Astrocyte (in vitro differentiated cells and primary cell): ENCODE results near the gene HTR7.

ENCODE experiments used
- EZH2 ChIP-seq: IDR thresholded peaks from 2 replicates; pipeline ENCODE4 v1.6.1; 2012; ENCODE audit warnings: mild to moderate bottlenecking, low read length, inconsistent platforms; ENCODE audit not compliant: insufficient read depth
- TF ChIP-seq, protein P1 (sequence below): IDR thresholded peaks from 2 replicates; pipeline ENCODE4 v1.5.1; 2011; ENCODE audit warnings: low read depth, mild to moderate bottlenecking, inconsistent platforms, low read length, moderate library complexity; ENCODE audit not compliant: insufficient read depth

DNA sequence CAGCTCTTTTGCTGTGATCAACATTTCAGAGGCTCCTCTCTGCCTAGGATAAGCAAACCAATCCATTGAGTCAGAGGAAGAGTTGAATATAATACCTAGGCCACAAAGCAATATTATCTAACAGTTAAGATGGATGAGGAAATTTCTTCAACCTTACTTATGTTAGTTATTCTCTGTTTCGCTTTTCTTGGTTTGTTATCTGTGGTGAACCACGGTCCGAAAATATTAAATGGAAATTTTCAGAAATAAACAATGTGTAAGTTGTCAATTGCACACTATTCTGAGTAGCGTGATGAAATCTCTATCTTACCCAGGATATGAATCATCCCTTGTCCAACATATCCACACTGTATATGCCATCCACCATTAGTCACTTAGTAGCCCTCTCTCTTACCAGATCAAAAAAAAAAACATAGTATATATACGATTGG is 1.5 kb upstream of the HTR7 start:
- TF ChIP-seq, protein P1, sequence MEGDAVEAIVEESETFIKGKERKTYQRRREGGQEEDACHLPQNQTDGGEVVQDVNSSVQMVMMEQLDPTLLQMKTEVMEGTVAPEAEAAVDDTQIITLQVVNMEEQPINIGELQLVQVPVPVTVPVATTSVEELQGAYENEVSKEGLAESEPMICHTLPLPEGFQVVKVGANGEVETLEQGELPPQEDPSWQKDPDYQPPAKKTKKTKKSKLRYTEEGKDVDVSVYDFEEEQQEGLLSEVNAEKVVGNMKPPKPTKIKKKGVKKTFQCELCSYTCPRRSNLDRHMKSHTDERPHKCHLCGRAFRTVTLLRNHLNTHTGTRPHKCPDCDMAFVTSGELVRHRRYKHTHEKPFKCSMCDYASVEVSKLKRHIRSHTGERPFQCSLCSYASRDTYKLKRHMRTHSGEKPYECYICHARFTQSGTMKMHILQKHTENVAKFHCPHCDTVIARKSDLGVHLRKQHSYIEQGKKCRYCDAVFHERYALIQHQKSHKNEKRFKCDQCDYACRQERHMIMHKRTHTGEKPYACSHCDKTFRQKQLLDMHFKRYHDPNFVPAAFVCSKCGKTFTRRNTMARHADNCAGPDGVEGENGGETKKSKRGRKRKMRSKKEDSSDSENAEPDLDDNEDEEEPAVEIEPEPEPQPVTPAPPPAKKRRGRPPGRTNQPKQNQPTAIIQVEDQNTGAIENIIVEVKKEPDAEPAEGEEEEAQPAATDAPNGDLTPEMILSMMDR, result no peak
- TF ChIP-seq EZH2, result no peak
